Keratinocyte (primary cell): ENCODE measurements around the gene MAPT. TPM values are rescaled to one million over a fixed set of nuclear protein-coding genes. Genes with fewer than 3 reads are reported as not detected.

Source experiments
- DNase-seq: peaks from one replicate; pipeline ENCODE4 v3.0.0-alpha.2; 2011; ENCODE audit warnings: low read depth, missing footprints, low spot score
- FAIRE-seq: peaks from 2 replicates; lab custom pipeline; 2011; peaks lifted over from hg19 to GRCh38; lab: Jason Lieb, UNC
- H2AFZ ChIP-seq: 2 replicates; pipeline ENCODE4 v1.6.0; 2012; ENCODE audit warnings: low read length, control low read depth, inconsistent platforms; ENCODE audit not compliant: control insufficient read depth
- H3K27ac ChIP-seq: 2 replicates; pipeline ENCODE4 v1.5.1; 2011; ENCODE audit warnings: low read length; ENCODE audit not compliant: control insufficient read depth, insufficient read depth
- H3K27me3 ChIP-seq: 3 replicates; pipeline ENCODE4 v1.6.0; 2011; ENCODE audit warnings: low read length; ENCODE audit not compliant: control insufficient read depth, insufficient read depth; ENCODE audit errors: extremely low read depth
- H3K36me3 ChIP-seq, 2 experiments: 2 replicates in 1 of 2; 3 replicates in 1 of 2; pipeline ENCODE4 v1.5.1; 2011; ENCODE audit warnings: low read length in 2 of 2, mild to moderate bottlenecking in 1 of 2; ENCODE audit not compliant: control insufficient read depth in 2 of 2, insufficient read depth in 2 of 2; ENCODE audit errors: extremely low read depth in 1 of 2
- H3K4me1 ChIP-seq: 3 replicates; pipeline ENCODE4 v1.5.1; 2011; ENCODE audit warnings: low read length; ENCODE audit not compliant: control insufficient read depth, insufficient read depth; ENCODE audit errors: extremely low read depth
- H3K4me2 ChIP-seq: 3 replicates; pipeline ENCODE4 v1.6.0; 2011; ENCODE audit warnings: low read depth, low read length; ENCODE audit not compliant: control insufficient read depth, insufficient read depth; ENCODE audit errors: extremely low read depth
- H3K4me3 ChIP-seq, 3 experiments: fragments of 200-600 bp in 1 of 3; sonication (generic) in 1 of 3; 2 replicates in 2 of 3; 3 replicates in 1 of 3; pipeline ENCODE4 v1.5.1; 2011 to 2016; ENCODE audit warnings: low read length in 3 of 3, mild to moderate bottlenecking in 3 of 3, control low read depth in 2 of 3, inconsistent platforms in 1 of 3, low read depth in 1 of 3, mixed read lengths in 1 of 3, mixed run types in 1 of 3, moderate library complexity in 1 of 3; ENCODE audit not compliant: control insufficient read depth in 2 of 3, insufficient read depth in 2 of 3; ENCODE audit errors: extremely low read depth in 1 of 3
- H3K79me2 ChIP-seq: 2 replicates; pipeline ENCODE4 v1.6.0; 2012; ENCODE audit warnings: low read length; ENCODE audit not compliant: control insufficient read depth, insufficient read depth
- H3K9ac ChIP-seq: 3 replicates; pipeline ENCODE4 v1.6.0; 2011; ENCODE audit warnings: low read length; ENCODE audit not compliant: control insufficient read depth, insufficient read depth; ENCODE audit errors: extremely low read depth
- H3K9me1 ChIP-seq: 3 replicates; pipeline ENCODE4 v1.6.0; 2011; ENCODE audit warnings: low read length; ENCODE audit not compliant: control insufficient read depth, insufficient read depth; ENCODE audit errors: extremely low read depth
- H3K9me3 ChIP-seq: 2 replicates; pipeline ENCODE4 v1.5.1; 2012; ENCODE audit warnings: low read depth, low read length; ENCODE audit not compliant: control insufficient read depth
- H4K20me1 ChIP-seq: 3 replicates; pipeline ENCODE4 v1.6.0; 2011; ENCODE audit warnings: low read length; ENCODE audit not compliant: control insufficient read depth, insufficient read depth; ENCODE audit errors: extremely low read depth
- CTCF ChIP-seq, 3 experiments: IDR thresholded peaks in 1 of 3; conservative IDR thresholded peaks in 1 of 3; optimal IDR thresholded peaks in 1 of 3; 2 replicates in 2 of 3; 3 replicates in 1 of 3; pipeline versions ENCODE3 to v1.5.1; 2011; ENCODE audit warnings: low read length in 3 of 3, mild to moderate bottlenecking in 3 of 3, moderate library complexity in 2 of 3, control low read depth in 1 of 3, inconsistent platforms in 1 of 3; ENCODE audit not compliant: insufficient read depth in 2 of 3; ENCODE audit errors: extremely low read depth in 1 of 3
- EZH2 ChIP-seq: IDR thresholded peaks from one replicate; pipeline ENCODE4 v1.6.1; 2012; ENCODE audit warnings: inconsistent platforms, mild to moderate bottlenecking, low read length, moderate library complexity
- dilution Hi-C: fragments of 300-500 bp; cut with MboI; formaldehyde crosslinking; loops from one replicate; pipeline ENCODE4 v1.7.0; 2020; ENCODE audit warnings: low sequenced_read_pairs; ENCODE audit not compliant: extremely low pct_ligation_motif_present
- polyA plus RNA-seq, 5 experiments: library from polyadenylated mRNA; depleted of rRNA in 3 of 5; stranded (reverse) in 3 of 5; stranded (forward) in 1 of 5; unstranded in 1 of 5; fragments of >200 nt; gene quantifications; 1 replicate in 1 of 5; 2 replicates in 3 of 5; 3 replicates in 1 of 5; pipeline versions ENCODE4 v1.2.1 to v1.2.3, GENCODE V29; 2011 to 2012; ENCODE audit warnings: missing spikeins in 2 of 5, low read depth in 1 of 5, low replicate concordance in 1 of 5

The MAPT gene
- polyA plus RNA-seq, 1 donor (not counting 4 experiments of a cell fraction or from before 2014, with no cell fraction given) = 0.08 TPM

GRCh38 chr17:45999900-46000290 is 105.5 kb downstream of the MAPT start:
- H3K27ac ChIP-seq = no peak overlapping the region
- H3K4me2 ChIP-seq = no peak overlapping the region
- TF ChIP-seq CTCF (optimal IDR thresholded peaks at IDR 0.05 in 1 of 3, IDR thresholded peaks at IDR 0.05 in 1 of 3, conservative IDR thresholded peaks at IDR 0.05 in 1 of 3; ENCODE audit: extremely low read depth in 1 of 3, insufficient read depth in 2 of 3, low read length in 3 of 3) (no peak), EZH2 (no peak)
- H3K9me3 ChIP-seq = no peaks in the 10 kb centered on the region
- H3K4me3 ChIP-seq = no peak overlapping the region
- H2AFZ ChIP-seq = no peak overlapping the region
- H3K9me1 ChIP-seq = no peaks in the 10 kb centered on the region
- no peaks in the 10 kb centered on the region for H4K20me1 ChIP-seq
- H3K4me1 ChIP-seq = no peaks in the 10 kb centered on the region
- no peak overlapping the region for H3K9ac ChIP-seq
- dilution Hi-C loops = no loop called here
- H3K79me2 ChIP-seq = no peaks in the 10 kb centered on the region
- FAIRE-seq = no peak
- H3K27me3 ChIP-seq = peaks cover 20% of the 10 kb centered on the region
- DNase-seq = no peak
- H3K36me3 ChIP-seq = no peaks in the 10 kb centered on the region

GRCh38 chr17:46000292-46000691 is 105.9 kb downstream of the MAPT start:
- Histone ChIP-seq H2AFZ (no peak overlapping the region), H3K27ac (no peak overlapping the region), H4K20me1 (no peaks in the 10 kb centered on the region), H3K36me3 (no peaks in the 10 kb centered on the region), H3K79me2 (no peaks in the 10 kb centered on the region), H3K4me1 (no peaks in the 10 kb centered on the region), H3K4me2 (no peak overlapping the region), H3K27me3 (peaks cover 17% of the 10 kb centered on the region), H3K4me3 (no peak overlapping the region), H3K9me3 (no peaks in the 10 kb centered on the region), H3K9me1 (no peaks in the 10 kb centered on the region), H3K9ac (no peak overlapping the region)
- DNase-seq = no peak
- FAIRE-seq = no peak
- no peak for TF ChIP-seq EZH2
- no peak for TF ChIP-seq CTCF (optimal IDR thresholded peaks at IDR 0.05 in 1 of 3, IDR thresholded peaks at IDR 0.05 in 1 of 3, conservative IDR thresholded peaks at IDR 0.05 in 1 of 3; ENCODE audit: extremely low read depth in 1 of 3, insufficient read depth in 2 of 3, low read length in 3 of 3)
- dilution Hi-C loops = no loop called here
